ENCODE results near the gene PARP3.

GRCh38 chr3:51955893-51956770 is 14.0 kb downstream of the PARP3 start:
- TF ChIP-seq MAX (IDR thresholded peaks at IDR 0.05) = no peak
- no peak for TF ChIP-seq REST (IDR thresholded peaks at IDR 0.05)
- no peak for TF ChIP-seq CTCF (IDR thresholded peaks at IDR 0.05)
- TF ChIP-seq USF2 (IDR thresholded peaks at IDR 0.05) = no peak
- no peak for TF ChIP-seq RCOR1 (IDR thresholded peaks at IDR 0.05; ENCODE audit: low read depth, low read length)
- TF ChIP-seq E2F6 (IDR thresholded peaks at IDR 0.05; ENCODE audit: borderline replicate concordance, low read depth) = no peak
- no peak for TF ChIP-seq POLR2AphosphoS2 (conservative IDR thresholded peaks at IDR 0.05; ENCODE audit: low read length)
- no peak for TF ChIP-seq HOXA7 (CRISPR knock-in tag; IDR thresholded peaks at IDR 0.05)
- TF ChIP-seq POLR2A (IDR thresholded peaks at IDR 0.05; ENCODE audit: low read length) = no peak

Data from A549 (cell line).